ENCODE data around the gene SLC12A7. TPM values are rescaled to one million over a fixed set of nuclear protein-coding genes. Genes with fewer than 3 reads are reported as not detected.
A peak's percentile ranks its signal among the peaks of the same experiment; 100 is the strongest.

Gene SLC12A7
- total and polyA plus RNA-seq, 9 of the 15 experiments (the other 6 are each of a cell fraction or from before 2014, with no cell fraction given), result 0.01 to 3.1 (median 0.56) TPM

DNA sequence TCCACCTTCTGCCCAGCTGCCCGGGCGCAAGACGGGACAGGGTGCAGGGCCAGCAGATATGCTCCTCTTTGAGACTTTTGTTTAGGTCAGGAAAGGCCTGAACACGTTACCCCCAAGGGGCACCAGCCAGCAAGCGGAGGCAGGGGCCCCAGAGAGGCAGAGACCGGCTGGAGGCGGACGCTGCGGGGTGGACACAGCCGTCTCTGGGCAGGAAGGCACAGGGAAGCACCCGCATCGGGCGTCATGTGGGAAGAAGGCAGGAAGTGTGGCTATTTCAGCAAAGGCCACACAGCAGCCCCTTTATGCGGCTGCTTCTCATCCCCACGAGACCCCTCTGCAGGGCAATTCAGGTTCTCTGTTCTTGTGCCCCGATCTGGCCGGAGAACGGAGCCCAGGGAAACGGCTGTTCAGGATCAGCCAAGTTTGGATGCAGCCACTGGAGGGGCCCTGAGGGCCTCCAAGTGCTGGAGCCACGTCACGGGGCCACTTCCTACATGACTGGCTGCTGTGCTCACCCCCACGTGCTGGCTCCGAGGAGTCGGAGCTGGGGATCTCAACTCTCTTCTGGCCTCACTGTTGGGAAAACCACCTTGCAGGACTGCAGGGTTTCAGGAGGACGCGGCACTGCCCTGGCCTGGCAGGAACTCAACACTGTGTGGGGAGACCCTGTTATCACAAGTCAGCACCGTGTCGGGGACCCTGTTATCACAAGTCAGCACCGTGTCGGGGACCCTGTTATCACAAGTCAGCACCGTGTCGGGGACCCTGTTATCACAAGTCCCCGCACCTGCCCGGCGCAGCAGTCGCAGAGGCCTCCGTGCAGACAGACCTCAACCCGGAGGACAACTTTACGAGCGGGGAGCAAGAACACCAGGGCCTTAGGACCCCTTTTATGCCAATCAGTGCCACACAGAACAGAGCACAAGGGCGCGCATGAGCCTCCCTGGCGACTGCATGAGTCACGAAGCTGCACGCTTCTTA lies 44.4 kb downstream of the SLC12A7 start:
- peak; percentile 85 for ATAC-seq
- peaks cover 24% of the 10 kb centered on the region for H4K20me1 ChIP-seq (replicated peaks; ENCODE audit: control insufficient read depth, insufficient read depth, low read length)
- H3K36me3 ChIP-seq (ENCODE audit: control insufficient read depth, insufficient read depth, low read length), result no peaks in the 10 kb centered on the region
- H3K27ac ChIP-seq (ENCODE audit: extremely low read depth, low read depth, low read length), result no peak overlapping the region
- no peaks in the 10 kb centered on the region for H3K79me2 ChIP-seq (ENCODE audit: control insufficient read depth, insufficient read depth, low read length)
- H3K9me3 ChIP-seq (replicated peaks; ENCODE audit: control insufficient read depth, insufficient read depth, low read depth, low read length), result no peaks in the 10 kb centered on the region
- no peak overlapping the region for H3K4me3 ChIP-seq
- H3K9ac ChIP-seq (ENCODE audit: insufficient read depth in 1 of 2, low read depth in 2 of 2, low read length in 2 of 2), result peak overlapping the region in 1 of 2 experiments; percentile 60; a peak in 1 of 4 replicates
- WGBS (ENCODE audit: insufficient coverage, low coverage, missing lambda C conversion rate), result 15% methylated on average over 45 of the region's 45 CpGs
- FAIRE-seq, result peak; percentile 94
- DNase-seq (ENCODE audit: extremely low read depth in 1 of 4, low spot score in 3 of 4), result peak; percentile 79 to 83 (median 82)
- ChIA-PET POLR2A (interaction anchor here (0.5 to 1.3 kb wide), 6 partner anchors 10 to 134 kb away, joined by 3 to 6 read pairs (median 4); partner anchors contain the start of gene SLC6A19), CTCF (ENCODE audit: low intra/inter-chr PET ratio) (no interaction called here)
- no TSS peak for BruUV-seq (replicated peaks)
- peaks cover 14 to 56% of the 10 kb centered on the region in 2 experiments; a peak in 4 of 5 replicates for H3K4me1 ChIP-seq (replicated peaks in 1 of 2; ENCODE audit: control insufficient read depth in 2 of 2, insufficient read depth in 2 of 2, low read length in 2 of 2)
- H3K4me2 ChIP-seq (ENCODE audit: insufficient read depth, low read length), result peak overlapping the region; percentile 79
- peaks cover 0 to 44% of the 10 kb centered on the region in 2 experiments; a peak in 4 of 5 replicates for H3K27me3 ChIP-seq (ENCODE audit: control insufficient read depth in 2 of 2, insufficient read depth in 2 of 2, low read length in 2 of 2)
- no peaks in the 10 kb centered on the region for H3K9me1 ChIP-seq (ENCODE audit: control insufficient read depth, insufficient read depth, low read length)
- in situ Hi-C loops (cut with MboI), result no loop called here
- intact Hi-C loops (cut with micrococcal nuclease), result loop anchor here (5.0 kb wide), 1 partner anchor 50 kb away; no protein-coding TSS in a partner anchor
- H2AFZ ChIP-seq (ENCODE audit: low read depth, low read length), result no peak overlapping the region
- TF ChIP-seq RB1 (IDR thresholded peaks at IDR 0.05; ENCODE audit: low read depth) (0 out of 2 replicates have a peak, but pooled peaks have one; percentile 9), SREBF1 (IDR thresholded peaks at IDR 0.05; ENCODE audit: borderline replicate concordance, low read depth, low read length) (no peak), ZNF12 (CRISPR knock-in tag; IDR thresholded peaks at IDR 0.05) (peak; percentile 83; the same call in 1 of the 2 replicates), ETV1 (tag; conservative IDR thresholded peaks at IDR 0.05; ENCODE audit: low read depth) (0 out of 2 replicates have a peak, but pooled peaks have one; percentile 9), TEAD1 (CRISPR knock-in tag; IDR thresholded peaks at IDR 0.05) (peak in 1 of 2 experiments; percentile 74; a peak in 1 of 4 replicates), MAFG (tag; conservative IDR thresholded peaks at IDR 0.05) (no peak), RCOR1 (IDR thresholded peaks at IDR 0.05; ENCODE audit: borderline replicate concordance in 1 of 2, low read depth in 2 of 2, low read length in 2 of 2) (peak in 1 of 2 experiments; percentile 33; a peak in 1 of 4 replicates), ZNF134 (CRISPR knock-in tag; conservative IDR thresholded peaks at IDR 0.05) (0 out of 2 replicates have a peak, but pooled peaks have one; percentile 53), FOXP1 (CRISPR knock-in tag; IDR thresholded peaks at IDR 0.05) (0 out of 2 replicates have a peak, but pooled peaks have one; percentile 62), RUNX1 (IDR thresholded peaks at IDR 0.05; ENCODE audit: low read depth) (peak; percentile 59; the same call in 1 of the 2 replicates), ZFX (CRISPR knock-in tag; IDR thresholded peaks at IDR 0.05) (peak; percentile 70), TBL1XR1 (IDR thresholded peaks at IDR 0.05; ENCODE audit: low read length in 2 of 2) (peak; percentile 71 to 77; a peak in 3 of 4 replicates), MAFK (IDR thresholded peaks at IDR 0.05; ENCODE audit: low read length) (no peak), MIER1 (IDR thresholded peaks at IDR 0.05; ENCODE audit: low read depth) (no peak)
- TF ChIP-seq, protein P1, sequence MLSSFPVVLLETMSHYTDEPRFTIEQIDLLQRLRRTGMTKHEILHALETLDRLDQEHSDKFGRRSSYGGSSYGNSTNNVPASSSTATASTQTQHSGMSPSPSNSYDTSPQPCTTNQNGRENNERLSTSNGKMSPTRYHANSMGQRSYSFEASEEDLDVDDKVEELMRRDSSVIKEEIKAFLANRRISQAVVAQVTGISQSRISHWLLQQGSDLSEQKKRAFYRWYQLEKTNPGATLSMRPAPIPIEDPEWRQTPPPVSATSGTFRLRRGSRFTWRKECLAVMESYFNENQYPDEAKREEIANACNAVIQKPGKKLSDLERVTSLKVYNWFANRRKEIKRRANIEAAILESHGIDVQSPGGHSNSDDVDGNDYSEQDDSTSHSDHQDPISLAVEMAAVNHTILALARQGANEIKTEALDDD (IDR thresholded peaks at IDR 0.05), result no peak
- TF ChIP-seq, protein P2, sequence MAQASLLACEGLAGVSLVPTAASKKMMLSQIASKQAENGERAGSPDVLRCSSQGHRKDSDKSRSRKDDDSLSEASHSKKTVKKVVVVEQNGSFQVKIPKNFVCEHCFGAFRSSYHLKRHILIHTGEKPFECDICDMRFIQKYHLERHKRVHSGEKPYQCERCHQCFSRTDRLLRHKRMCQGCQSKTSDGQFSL (CRISPR knock-in tag; IDR thresholded peaks at IDR 0.05), result no peak
- TF ChIP-seq, protein P2 (tag; IDR thresholded peaks at IDR 0.05), result no peak
- TF ChIP-seq, protein P3, sequence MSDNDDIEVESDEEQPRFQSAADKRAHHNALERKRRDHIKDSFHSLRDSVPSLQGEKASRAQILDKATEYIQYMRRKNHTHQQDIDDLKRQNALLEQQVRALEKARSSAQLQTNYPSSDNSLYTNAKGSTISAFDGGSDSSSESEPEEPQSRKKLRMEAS (CRISPR knock-in tag; IDR thresholded peaks at IDR 0.05), result peak; percentile 86

Measured in K562 (cell line).